ENCODE results near the gene RBM44. TPM values are rescaled to one million over a fixed set of nuclear protein-coding genes. Genes with fewer than 3 reads are reported as not detected.
"Not testable (repeated sequence)": the region's sequence is repeated elsewhere in the genome, so short reads cannot be mapped to it uniquely, and the experiment has no call there.

The RBM44 gene
- total RNA-seq, 1 donor from 2014 or later = 1.1 TPM

GRCh38 chr2:237841051-237841450 is 42.5 kb downstream of the RBM44 start:
- intact Hi-C loops (cut with micrococcal nuclease) = no loop called here

- intact Hi-C loops (cut with micrococcal nuclease) = not testable (repeated sequence)
These were observed 50.4 kb downstream of the RBM44 start for GRCh38 chr2:237848940-237849339.

- intact Hi-C loops (cut with micrococcal nuclease) = no loop called here
These were observed 55.7 kb downstream of the RBM44 start for GRCh38 chr2:237854295-237854694.

- intact Hi-C loops (cut with micrococcal nuclease) = loop anchor here (1.0 kb wide), 8 partner anchors 41 to 406 kb away; partner anchors contain the start of genes ERFE and SCLY
These were observed 59.2 kb downstream of the RBM44 start for GRCh38 chr2:237857791-237858190.

GRCh38 chr2:237858294-237859081 is 59.9 kb downstream of the RBM44 start:
- intact Hi-C loops (cut with micrococcal nuclease) = loop anchor here (1.0 kb wide), 8 partner anchors 40 to 405 kb away; partner anchors contain the start of genes ERFE and SCLY

GRCh38 chr2:237859082-237859433 is 60.5 kb downstream of the RBM44 start:
- intact Hi-C loops (cut with micrococcal nuclease) = no loop called here

- intact Hi-C loops (cut with micrococcal nuclease) = no loop called here
These were observed 61.1 kb downstream of the RBM44 start, which contains the start of gene RAMP1 for GRCh38 chr2:237859533-237860272. Gene RAMP1 (plus strand): TSS chr2:237859623. CDS start chr2:237859676, 53 bp downstream.

- intact Hi-C loops (cut with micrococcal nuclease) = no loop called here
These were observed 61.8 kb downstream of the RBM44 start for GRCh38 chr2:237860273-237860935.

GRCh38 chr2:237861875-237862527 is 63.4 kb downstream of the RBM44 start:
- intact Hi-C loops (cut with micrococcal nuclease) = no loop called here

- intact Hi-C loops (cut with micrococcal nuclease) = no loop called here
These were observed 63.9 kb downstream of the RBM44 start for GRCh38 chr2:237862528-237862895.

GRCh38 chr2:237863102-237863511 is 64.5 kb downstream of the RBM44 start:
- intact Hi-C loops (cut with micrococcal nuclease) = no loop called here

- intact Hi-C loops (cut with micrococcal nuclease) = no loop called here
These were observed 65.3 kb downstream of the RBM44 start for GRCh38 chr2:237863689-237864443.

GRCh38 chr2:237864444-237864931 is 65.9 kb downstream of the RBM44 start:
- intact Hi-C loops (cut with micrococcal nuclease) = no loop called here

- intact Hi-C loops (cut with micrococcal nuclease) = no loop called here
These were observed 66.5 kb downstream of the RBM44 start for GRCh38 chr2:237864940-237865622.

- intact Hi-C loops (cut with micrococcal nuclease) = no loop called here
These were observed 67.1 kb downstream of the RBM44 start for GRCh38 chr2:237865623-237866041.

- intact Hi-C loops (cut with micrococcal nuclease) = no loop called here
These were observed 67.6 kb downstream of the RBM44 start for GRCh38 chr2:237866101-237866621.

- intact Hi-C loops (cut with micrococcal nuclease) = no loop called here
These were observed 68.9 kb downstream of the RBM44 start for GRCh38 chr2:237867465-237867864.

- intact Hi-C loops (cut with micrococcal nuclease) = not testable (repeated sequence)
These were observed 69.5 kb downstream of the RBM44 start for GRCh38 chr2:237868074-237868473.

GRCh38 chr2:237868631-237869342 is 70.2 kb downstream of the RBM44 start:
- intact Hi-C loops (cut with micrococcal nuclease) = no loop called here
